ENCODE results near the gene SLC25A42. TPM values are rescaled to one million over a fixed set of nuclear protein-coding genes. Genes with fewer than 3 reads are reported as not detected.
A peak's percentile ranks its signal among the peaks of the same experiment; 100 is the strongest.
"Not testable (repeated sequence)": the region's sequence is repeated elsewhere in the genome, so short reads cannot be mapped to it uniquely, and the experiment has no call there.

The SLC25A42 gene, protein sequence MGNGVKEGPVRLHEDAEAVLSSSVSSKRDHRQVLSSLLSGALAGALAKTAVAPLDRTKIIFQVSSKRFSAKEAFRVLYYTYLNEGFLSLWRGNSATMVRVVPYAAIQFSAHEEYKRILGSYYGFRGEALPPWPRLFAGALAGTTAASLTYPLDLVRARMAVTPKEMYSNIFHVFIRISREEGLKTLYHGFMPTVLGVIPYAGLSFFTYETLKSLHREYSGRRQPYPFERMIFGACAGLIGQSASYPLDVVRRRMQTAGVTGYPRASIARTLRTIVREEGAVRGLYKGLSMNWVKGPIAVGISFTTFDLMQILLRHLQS
- 10.2 TPM for total RNA-seq

DNA sequence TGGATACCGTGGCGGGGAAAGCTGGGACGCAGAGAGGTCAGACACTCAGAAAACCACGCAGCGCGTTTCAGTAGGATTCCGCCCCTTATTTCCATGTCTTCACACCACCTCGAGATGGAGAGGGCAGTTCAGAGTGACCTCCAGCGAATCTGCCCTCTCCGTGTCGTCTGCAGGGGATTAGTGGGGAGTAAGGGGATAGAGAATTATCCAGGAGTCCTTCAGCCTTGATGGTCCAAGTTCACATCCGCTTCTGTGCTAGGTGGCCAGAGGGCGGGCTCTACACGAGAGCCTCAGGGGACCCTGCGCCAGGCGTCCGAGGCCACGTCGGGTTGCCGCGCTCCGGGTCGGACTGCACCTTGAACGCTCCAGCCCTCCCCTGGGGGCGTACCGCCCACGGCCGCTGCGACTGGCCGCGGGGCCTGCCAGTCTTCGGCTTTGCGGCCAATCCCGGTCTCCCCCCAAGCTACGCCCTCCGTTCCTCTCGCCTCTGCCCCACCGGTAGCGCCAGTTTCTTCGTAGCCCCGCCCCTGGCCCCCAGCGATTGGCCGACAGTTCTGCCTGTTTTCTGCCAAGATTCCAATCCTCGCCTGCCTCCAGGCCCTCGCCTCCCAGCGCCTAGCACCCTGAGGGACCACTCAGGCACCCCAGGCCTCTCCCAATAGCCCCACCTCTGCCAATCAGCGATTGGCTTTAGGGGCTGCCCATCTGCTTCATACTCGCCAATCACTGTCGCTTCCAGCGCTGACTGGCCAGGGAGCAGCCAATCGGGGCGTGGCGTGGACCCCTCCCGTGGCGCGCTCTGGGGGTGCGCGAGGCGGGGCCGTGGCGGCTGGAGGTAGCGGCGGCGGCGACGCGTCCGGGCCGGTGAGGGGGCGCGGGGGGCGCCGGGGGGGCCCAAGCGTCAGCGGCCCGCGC, at the start of gene SLC25A42:
SLC25A42 (plus strand) TSS at position 812 of the 915 bp plus-strand sequence. CDS start 32,131 bp downstream, outside the sequence.
- peak; percentile 97 for FAIRE-seq
- DNase-seq (ENCODE audit: low spot score in 2 of 2), result peak; percentile 100

DNA sequence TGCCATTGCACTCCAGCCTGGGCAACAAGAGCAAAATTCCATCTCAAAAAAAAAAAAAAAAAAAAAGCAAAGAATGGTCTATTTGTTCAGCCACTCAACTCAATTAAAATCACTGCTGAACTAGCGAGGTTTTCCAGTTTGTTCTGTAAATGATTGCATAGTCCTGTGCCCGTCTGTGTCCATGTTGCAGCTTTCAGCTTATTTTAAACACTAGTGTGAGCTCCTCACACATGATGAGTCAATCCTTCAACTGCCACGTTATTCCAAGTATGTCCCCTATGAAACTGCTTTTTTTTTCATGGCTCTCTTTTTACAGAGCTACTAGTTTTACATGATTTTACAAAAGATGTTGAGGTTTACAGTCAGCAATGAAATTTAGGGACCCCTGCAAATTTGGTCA, 42.7 kb upstream of the SLC25A42 start:
- DNase-seq (ENCODE audit: low spot score in 2 of 2), result no peak
- no peak for FAIRE-seq

DNA sequence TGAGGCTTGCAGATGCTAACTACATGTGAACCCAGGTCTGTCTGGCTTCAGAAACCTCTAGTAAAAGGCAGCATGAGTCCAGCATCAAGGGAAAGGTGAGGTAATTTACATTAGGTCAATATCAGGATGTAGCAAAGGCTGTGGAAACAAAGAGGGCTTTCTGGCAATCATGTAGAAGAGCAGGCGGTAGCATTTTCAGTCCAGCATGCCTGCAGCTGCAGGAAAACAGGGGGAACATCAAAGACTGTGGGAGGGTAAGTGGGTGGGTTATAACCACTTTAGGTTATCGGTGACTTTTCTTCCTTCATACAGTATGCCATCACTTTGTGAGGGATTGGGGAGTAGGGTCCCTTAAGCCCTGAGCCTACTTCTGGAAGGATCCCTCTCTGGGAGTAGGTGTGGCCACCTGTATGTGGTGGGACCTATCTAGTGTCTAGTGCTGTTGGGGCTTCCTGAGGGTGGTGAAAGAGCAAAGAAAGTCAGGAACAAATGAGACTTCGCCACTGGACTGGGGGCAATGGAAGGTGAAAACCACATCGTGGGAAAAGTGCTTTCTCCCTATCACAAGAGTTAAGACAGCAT, 41.3 kb upstream of the SLC25A42 start:
- FAIRE-seq (no peak), DNase-seq (ENCODE audit: low spot score in 2 of 2) (no peak)

DNA sequence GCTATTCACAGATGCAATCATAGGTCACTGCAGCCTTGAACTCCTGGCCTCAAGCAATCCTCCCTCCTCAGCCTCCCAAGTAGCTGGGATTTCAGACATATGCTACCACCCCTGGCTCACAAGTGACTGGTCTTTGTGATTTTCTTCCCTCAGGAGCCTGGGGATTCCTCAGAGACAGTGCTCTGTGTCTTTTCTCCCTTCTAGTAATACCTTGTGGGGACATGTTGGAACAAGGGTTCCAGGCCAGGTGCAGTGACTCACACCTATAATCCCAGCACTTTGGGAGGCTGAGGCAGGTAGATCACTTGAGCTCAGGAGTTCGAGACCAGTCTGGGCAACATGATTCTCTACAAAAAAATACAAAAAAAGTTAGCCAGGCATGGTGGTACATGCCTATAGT, 40.4 kb upstream of the SLC25A42 start:
- not testable (repeated sequence) for DNase-seq (ENCODE audit: low spot score in 2 of 2); FAIRE-seq

DNA sequence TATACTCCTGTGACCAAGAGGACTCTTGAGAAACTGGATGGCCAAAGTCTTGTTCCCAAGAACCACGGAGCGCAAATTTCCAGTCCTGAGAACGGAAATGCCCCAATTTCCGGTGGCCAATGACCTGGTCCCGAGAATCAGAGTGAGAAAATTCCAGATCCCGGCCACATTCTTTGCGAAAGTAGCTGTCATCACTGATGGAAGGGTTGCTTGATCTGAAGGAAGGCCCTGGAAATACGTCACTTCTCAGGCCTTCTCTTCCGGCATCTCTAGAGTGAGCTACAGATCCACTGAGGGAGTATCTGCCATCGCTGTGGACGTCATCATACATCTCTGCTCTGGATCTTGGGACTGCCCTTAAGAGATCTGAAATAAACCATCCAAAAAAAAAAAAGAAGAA, 37.9 kb upstream of the SLC25A42 start:
- FAIRE-seq (no peak), DNase-seq (ENCODE audit: low spot score in 2 of 2) (no peak)

DNA sequence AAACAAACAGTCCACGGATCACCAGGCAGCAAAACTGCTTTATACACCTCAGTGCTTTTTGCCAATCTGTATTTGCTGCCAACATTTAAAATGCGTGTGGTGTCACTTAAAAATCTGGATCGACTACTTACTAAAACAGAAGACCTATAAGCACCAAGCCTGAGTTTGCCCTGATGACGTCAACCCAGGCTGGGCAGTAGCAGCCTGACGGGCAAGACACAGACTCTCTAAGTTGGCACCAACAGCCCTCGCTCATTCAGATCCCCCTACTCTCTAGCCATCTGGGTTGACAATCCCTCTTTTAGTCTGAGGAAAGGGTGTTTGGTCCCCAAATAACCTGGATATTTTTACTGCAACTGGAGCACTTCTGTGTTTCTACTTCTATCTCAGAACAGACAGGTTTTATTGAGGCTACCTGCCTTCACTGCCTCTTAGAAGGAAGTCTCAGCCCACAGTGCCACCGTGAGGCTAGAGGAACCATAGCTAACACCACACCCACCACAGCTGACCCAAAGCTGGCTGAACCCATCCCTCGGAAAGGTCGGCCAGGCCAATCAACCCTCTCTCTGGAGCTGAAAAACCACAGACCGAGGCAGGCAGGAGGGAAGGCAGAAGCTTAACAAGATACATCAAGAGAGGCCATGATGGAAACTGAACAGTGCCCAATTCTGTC, 37.4 kb upstream of the SLC25A42 start:
- FAIRE-seq (no peak), DNase-seq (ENCODE audit: low spot score in 2 of 2) (no peak)

DNA sequence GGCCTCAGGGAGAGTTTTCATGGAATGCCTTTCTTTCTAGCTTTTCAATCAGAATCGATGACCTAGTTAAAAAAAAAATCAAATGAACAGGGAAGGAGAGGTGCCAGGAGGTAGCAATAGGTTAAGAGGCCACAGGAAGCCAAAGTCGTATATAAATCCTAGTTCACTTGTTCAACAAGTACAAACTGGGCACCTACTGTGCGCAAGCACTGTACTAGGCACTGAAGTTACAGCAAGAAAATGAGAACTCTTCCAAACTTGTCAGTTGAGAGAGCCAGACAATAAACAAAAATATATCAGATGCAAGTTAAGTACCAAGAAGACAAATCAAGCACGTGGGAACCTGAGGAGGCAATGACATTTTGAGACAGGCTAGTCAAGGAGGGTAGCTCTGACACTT, 36.6 kb upstream of the SLC25A42 start:
- FAIRE-seq (no peak), DNase-seq (ENCODE audit: low spot score in 2 of 2) (no peak)

DNA sequence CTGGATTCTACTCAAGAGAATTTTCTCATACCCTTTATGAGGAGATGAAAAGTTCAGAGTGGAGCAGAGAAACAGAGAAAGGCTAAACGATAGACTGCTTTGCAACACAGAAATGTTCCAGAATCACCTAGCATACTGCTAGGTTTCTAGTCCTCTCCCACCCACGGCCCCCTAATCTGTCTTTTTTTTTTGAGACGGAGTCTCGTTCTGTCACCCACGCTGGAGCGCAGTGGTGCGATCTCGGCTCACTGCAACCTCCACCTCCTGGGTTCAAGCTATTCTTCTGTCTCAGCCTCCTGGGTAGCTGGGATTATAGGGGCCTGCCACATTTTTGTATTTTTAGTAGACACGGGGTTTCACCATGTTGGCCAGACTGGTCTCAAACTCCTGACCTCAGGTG, 35.3 kb upstream of the SLC25A42 start:
- FAIRE-seq, result no peak

DNA sequence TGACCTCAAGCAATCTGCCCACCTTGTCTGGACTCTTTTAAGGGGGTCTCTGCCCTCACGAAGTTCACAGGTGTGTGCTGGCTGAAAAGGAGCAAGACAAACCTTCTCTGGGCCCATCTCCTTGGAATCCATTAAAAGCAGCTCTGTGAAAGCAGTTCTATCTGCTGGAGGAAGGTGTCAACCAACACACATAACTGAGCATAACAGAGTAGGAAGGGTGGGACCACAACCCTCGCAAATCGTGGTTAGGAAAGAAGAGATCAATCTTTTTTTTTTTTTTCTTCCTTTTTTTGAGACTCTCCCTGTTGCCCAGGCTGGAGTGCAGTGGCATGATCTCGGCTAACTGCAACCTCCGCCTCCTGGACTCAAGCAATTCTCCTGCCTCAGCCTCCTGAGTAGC, 31.9 kb upstream of the SLC25A42 start:
- no peak for FAIRE-seq

More for the DNA sequence above, 35.3 kb upstream of the SLC25A42 start:
- no peak for DNase-seq (ENCODE audit: low spot score in 2 of 2)

DNA sequence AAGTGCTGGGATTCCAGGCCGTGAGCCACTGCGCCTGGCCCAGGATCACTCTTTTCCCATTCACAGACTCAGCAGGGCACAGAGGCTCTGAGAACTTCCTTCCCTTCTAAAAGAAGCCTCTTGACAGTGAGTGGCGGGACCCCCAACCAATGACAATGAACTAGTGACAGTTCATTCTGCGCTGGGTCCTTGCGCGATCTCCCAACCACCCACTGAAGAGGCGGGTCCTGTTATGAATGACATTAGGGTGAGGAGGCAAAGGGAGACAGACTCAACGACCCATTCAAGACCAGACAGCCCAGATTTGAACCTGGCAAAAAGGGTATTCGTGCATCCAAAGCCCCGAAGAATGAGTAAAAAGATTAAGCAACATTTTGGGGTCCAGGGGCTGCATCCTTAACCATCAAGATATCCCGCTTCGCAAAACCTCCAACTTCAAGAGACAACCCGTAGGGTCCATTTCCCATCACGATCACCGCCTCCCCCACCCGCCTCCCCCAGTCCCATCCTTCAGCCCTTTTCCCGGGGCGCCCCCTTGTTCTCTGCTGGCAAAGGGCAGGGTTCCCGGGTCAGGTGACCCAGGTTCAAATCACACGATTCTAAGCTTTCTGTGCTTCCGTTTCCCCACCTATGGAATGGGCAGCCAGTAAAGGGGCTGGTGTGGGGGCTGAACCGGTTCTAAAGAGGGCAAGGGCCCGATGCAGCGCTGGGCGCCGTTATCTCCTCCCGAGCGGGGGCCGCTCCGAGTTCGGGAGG, 31.2 kb upstream of the SLC25A42 start:
- FAIRE-seq (no peak), DNase-seq (ENCODE audit: low spot score in 2 of 2) (peak; percentile 83 to 93)

More for the DNA sequence above, 31.9 kb upstream of the SLC25A42 start:
- DNase-seq (ENCODE audit: low spot score in 2 of 2), result no peak

DNA sequence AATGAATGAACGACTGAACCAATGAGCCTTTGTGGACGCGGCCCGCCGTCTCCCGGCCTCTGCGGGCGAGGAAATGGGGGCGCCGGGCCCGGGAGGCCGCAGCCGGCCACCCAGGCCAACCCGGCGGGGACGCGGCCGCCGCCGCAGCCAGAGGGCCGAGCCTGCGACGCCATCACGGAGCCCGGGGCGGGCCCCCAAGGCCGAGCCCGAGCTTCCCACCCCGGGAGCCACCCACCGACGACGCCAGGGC, 30.7 kb upstream of the SLC25A42 start:
- FAIRE-seq, result no peak

DNA sequence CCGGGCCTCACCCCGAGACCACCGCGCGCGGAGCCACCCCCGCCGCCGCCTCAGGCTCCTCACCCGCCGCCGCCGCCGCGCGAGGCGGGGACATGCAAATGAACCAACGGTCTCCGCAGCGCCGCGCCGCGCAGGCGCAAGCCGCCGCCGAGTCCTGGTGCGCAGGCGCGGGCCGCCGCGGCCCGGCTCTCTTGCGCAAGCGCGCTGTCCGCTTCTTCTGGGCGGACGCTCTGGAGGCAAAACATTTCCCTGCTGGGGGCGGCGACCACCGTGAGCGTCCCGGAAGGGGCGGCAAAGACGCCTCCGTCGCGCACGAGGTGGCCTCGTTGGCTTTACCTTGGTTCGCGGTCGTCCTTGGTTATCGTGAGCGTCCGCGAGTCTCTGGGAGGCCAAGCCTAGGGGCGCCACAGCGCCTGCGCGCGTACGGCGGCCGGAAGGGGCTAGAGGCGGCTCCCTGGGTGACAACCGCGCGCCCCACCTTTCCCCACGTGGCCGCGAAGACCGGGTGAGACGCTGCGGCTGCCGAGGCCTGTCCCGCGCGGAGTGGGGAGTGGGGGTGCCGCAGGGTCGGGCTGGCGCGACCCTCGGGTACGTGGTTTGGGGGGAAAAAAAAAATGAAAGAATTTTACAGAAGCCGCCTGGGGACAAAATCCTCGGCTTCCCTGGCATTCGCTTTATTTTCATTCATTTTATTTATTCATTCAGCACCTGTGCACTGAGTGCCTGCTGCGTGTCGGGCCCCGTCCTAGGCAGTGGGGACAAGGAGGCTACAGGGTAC, 30.2 kb upstream of the SLC25A42 start, which contains the start of the genes ARMC6 and SUGP2:
ARMC6 (plus strand) TSS at position 178 of the 778 bp plus-strand sequence. CDS start 607 bp downstream, outside the sequence.
SUGP2 (minus strand) TSS at position 92 of the 778 bp plus-strand sequence. CDS start 2,446 bp downstream, outside the sequence.
- peak; percentile 94 to 99 for DNase-seq (ENCODE audit: low spot score in 2 of 2)
- FAIRE-seq, result no peak

More for the DNA sequence above, 30.7 kb upstream of the SLC25A42 start:
- no peak for DNase-seq (ENCODE audit: low spot score in 2 of 2)

DNA sequence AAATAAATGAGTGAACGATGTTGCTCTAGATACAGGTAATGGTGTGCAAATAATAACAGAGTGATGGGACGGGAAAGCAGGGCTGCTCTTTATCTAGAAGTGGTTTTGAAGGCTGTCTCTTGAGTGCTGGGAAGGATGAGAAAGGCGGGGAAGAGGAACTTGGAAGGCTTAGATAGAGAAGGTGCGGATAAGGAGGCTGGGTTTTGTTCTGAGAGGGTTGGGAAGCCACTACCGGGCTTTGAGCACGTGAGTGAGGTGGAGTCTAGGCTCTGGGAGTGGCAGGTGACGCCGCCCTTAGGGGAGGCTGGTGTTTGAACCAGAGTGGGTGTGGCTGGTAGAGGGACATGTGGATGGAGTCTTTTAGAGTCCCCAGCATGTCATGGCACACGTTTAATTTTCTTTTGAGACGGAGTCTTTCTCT, 29.6 kb upstream of the SLC25A42 start:
- no peak for FAIRE-seq
- peak; percentile 29 to 59 for DNase-seq (ENCODE audit: low spot score in 2 of 2)

DNA sequence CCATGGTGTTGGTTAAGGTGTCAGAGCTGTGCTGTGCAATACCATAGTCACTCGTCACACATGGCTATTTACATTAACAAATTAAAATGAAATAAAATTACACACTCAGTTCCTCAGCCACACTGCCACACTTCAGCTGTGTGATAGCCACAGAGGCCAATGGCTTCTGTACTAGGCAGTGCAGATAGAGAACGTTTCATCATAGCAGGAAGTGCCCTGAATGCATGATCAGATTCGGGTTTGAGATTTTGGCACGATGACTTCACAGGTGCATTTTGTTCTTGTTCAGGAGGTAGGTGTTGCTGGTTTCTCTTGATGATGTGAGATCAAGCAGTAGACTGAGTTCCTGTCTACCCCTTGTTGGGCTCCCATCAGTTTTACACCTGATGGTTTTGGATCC, 23.9 kb upstream of the SLC25A42 start:
- FAIRE-seq, result no peak

DNA sequence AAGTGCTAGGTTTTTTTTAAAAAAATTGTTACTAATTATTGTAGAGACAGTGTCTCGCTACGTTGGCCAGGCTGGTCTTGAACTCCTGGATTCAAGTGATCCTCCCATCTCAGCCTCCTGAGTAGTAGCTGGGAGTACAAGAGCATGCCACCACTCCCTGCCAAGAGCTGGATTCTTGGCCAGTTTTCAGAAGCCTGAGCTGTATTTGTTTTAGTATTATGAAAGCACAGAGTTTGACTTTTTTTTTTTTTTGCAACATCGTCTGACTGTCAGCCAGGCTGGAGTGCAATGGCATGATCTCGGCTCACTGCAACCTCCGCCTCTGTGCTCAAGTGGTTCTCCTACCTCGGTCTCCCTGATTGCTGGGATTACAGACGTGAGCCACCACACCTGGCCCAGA, 23.4 kb upstream of the SLC25A42 start:
- DNase-seq (ENCODE audit: low spot score in 2 of 2) (no peak), FAIRE-seq (no peak)

More for the DNA sequence above, 23.9 kb upstream of the SLC25A42 start:
- DNase-seq (ENCODE audit: low spot score in 2 of 2), result no peak

DNA sequence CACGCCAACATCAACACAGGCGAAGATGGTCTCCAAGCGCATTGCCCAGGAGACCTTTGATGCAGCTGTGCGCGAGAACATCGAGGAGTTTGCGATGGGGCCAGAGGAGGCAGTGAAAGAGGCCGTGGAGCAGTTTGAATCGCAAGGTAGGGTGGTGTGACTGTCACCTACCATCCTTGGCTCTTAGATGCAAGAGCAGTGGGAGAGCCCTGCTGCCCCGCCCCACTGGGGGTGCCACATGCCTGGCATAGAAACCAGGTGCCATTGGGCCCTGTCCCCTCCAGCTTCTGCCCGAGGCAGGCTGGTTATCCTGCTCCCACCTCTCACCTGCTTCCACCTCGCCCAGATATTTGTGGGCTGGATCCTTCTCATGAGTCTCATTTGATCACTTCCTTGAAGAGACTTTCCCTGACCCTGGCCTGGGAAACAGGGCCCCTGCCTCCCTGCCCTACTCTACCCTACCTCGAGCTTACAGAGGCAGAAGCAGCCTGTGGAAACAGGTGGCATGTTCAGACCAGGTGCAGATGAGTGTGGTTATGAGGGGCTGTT, 21.0 kb upstream of the SLC25A42 start:
- no peak for DNase-seq (ENCODE audit: low spot score in 2 of 2)
- no peak for FAIRE-seq

DNA sequence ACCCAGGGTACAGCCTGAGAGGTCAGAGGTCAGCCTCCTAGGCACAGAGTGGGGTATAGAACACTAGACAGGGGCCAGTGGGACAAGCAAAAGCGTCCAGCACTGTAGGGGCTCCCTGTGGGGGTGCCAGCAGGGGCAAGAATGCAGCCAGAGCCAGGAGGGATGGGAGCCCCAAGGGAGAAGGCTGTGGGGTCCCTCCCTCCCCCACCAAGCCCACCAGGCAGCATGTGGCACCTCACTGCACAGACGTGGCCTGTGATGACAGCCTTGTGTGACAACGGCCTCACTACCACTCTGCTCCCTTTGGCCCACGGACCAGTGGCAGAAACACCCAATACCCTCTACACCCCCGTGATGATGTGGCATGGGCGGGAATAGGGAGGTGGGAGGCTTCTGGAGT, 20.3 kb upstream of the SLC25A42 start:
- DNase-seq (ENCODE audit: low spot score in 2 of 2) (no peak), FAIRE-seq (no peak)

DNA sequence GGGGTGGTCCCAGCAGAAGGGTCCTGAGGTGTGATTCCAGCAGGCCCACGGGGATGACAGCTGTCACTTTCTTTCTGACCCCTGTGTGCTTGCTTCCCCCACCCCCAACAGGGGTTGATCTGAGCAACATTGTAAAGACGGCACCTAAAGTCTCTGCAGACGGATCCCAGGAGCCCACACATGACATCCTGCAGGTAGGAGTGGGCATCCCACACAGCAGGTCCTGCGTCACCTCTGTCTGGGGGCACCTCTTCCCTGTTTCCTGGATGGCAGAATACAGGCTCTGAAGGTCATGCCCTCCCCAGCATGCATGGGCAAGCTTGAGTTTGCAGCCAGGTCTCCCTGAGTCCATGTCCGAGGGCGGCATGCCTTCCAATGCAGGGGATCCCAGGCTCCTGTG, 19.9 kb upstream of the SLC25A42 start:
- no peak for FAIRE-seq
- DNase-seq (ENCODE audit: low spot score in 2 of 2), result no peak

DNA sequence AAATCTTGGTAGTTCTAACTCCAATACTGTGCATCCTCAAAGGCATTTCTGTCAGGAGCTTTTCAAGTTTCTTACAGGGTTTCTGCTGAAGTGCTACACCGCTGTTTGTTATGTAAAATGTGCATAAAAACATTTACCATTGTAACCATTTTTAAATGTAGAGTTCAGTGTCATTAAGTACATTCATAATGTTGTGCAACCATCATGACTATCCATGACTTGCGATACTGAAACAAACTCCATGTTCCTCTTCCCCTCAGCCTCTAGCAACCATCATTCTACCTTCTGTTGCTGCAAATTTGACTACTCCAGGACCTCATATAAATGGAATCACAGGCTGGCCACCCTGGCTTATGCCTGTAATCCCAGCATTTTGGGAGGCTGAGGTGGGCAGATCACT, 14.4 kb upstream of the SLC25A42 start:
- DNase-seq (ENCODE audit: low spot score in 2 of 2), result no peak
- FAIRE-seq, result no peak

Measured in frontal cortex (tissue), 4 donors.